ENCODE data around the gene KLF8.

The KLF8 gene

DNA sequence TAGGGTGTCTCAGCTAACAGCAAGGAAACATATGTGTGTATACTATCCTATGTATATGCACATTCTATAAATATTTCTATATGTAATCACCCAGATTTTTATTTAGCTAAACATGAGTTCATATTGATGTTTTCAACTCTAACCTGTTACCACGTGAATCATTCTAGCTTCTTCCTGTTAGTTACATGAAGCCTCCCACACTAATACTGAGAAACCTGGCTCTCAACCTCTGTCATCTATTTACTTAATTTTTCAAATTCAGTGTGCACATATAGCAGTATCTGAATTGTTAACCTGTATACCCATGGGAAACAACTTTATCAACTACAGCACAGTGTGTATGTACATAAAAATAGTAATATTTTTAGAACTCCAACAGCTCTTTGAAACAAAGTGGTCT, 57.3 kb downstream of the KLF8 start:
- TF ChIP-seq YY1 (IDR thresholded peaks at IDR 0.05; ENCODE audit: low read depth) (no peak), EGR1 (IDR thresholded peaks at IDR 0.05) (no peak), TEAD4 (IDR thresholded peaks at IDR 0.05) (no peak), FOXM1 (IDR thresholded peaks at IDR 0.05; ENCODE audit: borderline replicate concordance, low read depth) (no peak), ZBTB7A (IDR thresholded peaks at IDR 0.05; ENCODE audit: low read depth) (no peak), NFIC (IDR thresholded peaks at IDR 0.05) (no peak), USF1 (IDR thresholded peaks at IDR 0.05) (no peak), RAD21 (IDR thresholded peaks at IDR 0.05; ENCODE audit: low read depth) (no peak), TCF12 (IDR thresholded peaks at IDR 0.05; ENCODE audit: low read depth) (no peak), CREB1 (IDR thresholded peaks at IDR 0.05; ENCODE audit: low read depth) (no peak), EP300 (IDR thresholded peaks at IDR 0.05; ENCODE audit: borderline replicate concordance) (no peak), TAF1 (IDR thresholded peaks at IDR 0.05; ENCODE audit: low read depth) (no peak), MAX (IDR thresholded peaks at IDR 0.05) (no peak), CEBPB (IDR thresholded peaks at IDR 0.05) (no peak)
- TF ChIP-seq, protein P1, sequence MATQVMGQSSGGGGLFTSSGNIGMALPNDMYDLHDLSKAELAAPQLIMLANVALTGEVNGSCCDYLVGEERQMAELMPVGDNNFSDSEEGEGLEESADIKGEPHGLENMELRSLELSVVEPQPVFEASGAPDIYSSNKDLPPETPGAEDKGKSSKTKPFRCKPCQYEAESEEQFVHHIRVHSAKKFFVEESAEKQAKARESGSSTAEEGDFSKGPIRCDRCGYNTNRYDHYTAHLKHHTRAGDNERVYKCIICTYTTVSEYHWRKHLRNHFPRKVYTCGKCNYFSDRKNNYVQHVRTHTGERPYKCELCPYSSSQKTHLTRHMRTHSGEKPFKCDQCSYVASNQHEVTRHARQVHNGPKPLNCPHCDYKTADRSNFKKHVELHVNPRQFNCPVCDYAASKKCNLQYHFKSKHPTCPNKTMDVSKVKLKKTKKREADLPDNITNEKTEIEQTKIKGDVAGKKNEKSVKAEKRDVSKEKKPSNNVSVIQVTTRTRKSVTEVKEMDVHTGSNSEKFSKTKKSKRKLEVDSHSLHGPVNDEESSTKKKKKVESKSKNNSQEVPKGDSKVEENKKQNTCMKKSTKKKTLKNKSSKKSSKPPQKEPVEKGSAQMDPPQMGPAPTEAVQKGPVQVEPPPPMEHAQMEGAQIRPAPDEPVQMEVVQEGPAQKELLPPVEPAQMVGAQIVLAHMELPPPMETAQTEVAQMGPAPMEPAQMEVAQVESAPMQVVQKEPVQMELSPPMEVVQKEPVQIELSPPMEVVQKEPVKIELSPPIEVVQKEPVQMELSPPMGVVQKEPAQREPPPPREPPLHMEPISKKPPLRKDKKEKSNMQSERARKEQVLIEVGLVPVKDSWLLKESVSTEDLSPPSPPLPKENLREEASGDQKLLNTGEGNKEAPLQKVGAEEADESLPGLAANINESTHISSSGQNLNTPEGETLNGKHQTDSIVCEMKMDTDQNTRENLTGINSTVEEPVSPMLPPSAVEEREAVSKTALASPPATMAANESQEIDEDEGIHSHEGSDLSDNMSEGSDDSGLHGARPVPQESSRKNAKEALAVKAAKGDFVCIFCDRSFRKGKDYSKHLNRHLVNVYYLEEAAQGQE (IDR thresholded peaks at IDR 0.05; ENCODE audit: low read depth), result no peak

GRCh38 chrX:56308726-56309125, 76.6 kb downstream of the KLF8 start:
- no peak for TF ChIP-seq YY1 (IDR thresholded peaks at IDR 0.05; ENCODE audit: low read depth)

DNA sequence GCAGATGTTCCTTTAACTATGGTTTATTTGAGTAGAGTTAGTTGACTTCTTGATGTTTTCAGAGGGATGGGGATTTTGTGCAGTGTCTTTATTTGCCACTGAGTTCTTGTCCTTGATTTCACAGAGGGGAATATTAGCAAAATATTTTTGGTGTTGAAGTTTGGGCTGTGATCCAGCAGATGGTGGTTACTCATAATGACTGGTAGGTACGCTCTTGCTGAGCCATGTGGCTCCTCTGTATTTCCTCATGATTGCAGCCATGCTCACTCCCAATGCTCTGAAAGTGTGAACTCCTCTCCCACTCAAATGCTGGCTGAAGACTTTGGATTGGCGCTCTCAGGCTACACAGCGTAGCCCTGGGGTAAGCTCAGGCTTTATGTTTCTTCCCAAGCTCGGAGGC, 77.7 kb downstream of the KLF8 start:
- TF ChIP-seq MAX (IDR thresholded peaks at IDR 0.05), result no peak
- no peak for TF ChIP-seq TEAD4 (IDR thresholded peaks at IDR 0.05)
- TF ChIP-seq CREB1 (IDR thresholded peaks at IDR 0.05; ENCODE audit: low read depth), result no peak
- no peak for TF ChIP-seq RAD21 (IDR thresholded peaks at IDR 0.05; ENCODE audit: low read depth)

DNA sequence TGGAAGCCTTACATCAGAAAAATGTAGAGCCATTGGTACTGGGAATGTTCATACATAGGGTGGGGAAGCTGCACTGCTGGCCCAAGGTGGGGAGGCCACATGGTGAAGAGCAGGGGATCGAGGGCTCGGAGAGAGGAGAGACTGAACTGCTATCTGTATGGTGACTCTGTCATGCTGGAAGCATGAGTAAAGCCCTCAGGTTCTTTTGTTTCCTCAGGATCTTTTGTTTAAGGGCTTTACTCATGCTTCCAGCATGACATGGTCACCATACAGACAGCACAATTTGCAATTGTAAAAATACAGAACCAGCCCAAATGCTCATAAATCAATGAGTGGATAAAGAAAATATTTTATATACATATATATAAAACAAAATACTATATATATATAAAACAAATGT, 78.4 kb downstream of the KLF8 start:
- TF ChIP-seq CEBPB (IDR thresholded peaks at IDR 0.05) (no peak), ZBTB7A (IDR thresholded peaks at IDR 0.05; ENCODE audit: low read depth) (no peak), YY1 (IDR thresholded peaks at IDR 0.05; ENCODE audit: low read depth) (no peak), TEAD4 (IDR thresholded peaks at IDR 0.05) (no peak), RAD21 (IDR thresholded peaks at IDR 0.05; ENCODE audit: low read depth) (no peak), EP300 (IDR thresholded peaks at IDR 0.05; ENCODE audit: borderline replicate concordance) (no peak), TAF1 (IDR thresholded peaks at IDR 0.05; ENCODE audit: low read depth) (no peak), MAX (IDR thresholded peaks at IDR 0.05) (no peak), EGR1 (IDR thresholded peaks at IDR 0.05) (no peak), FOXM1 (IDR thresholded peaks at IDR 0.05; ENCODE audit: borderline replicate concordance, low read depth) (no peak), USF1 (IDR thresholded peaks at IDR 0.05) (no peak), NFIC (IDR thresholded peaks at IDR 0.05) (no peak), CREB1 (IDR thresholded peaks at IDR 0.05; ENCODE audit: low read depth) (no peak), TCF12 (IDR thresholded peaks at IDR 0.05; ENCODE audit: low read depth) (no peak)
- TF ChIP-seq, protein P1 (IDR thresholded peaks at IDR 0.05; ENCODE audit: low read depth), result no peak

GRCh38 chrX:56313308-56313707, 81.2 kb downstream of the KLF8 start:
- no peak for TF ChIP-seq ZBTB7A (IDR thresholded peaks at IDR 0.05; ENCODE audit: low read depth)
- no peak for TF ChIP-seq YY1 (IDR thresholded peaks at IDR 0.05; ENCODE audit: low read depth)
- no peak for TF ChIP-seq CREB1 (IDR thresholded peaks at IDR 0.05; ENCODE audit: low read depth)
- TF ChIP-seq MAX (IDR thresholded peaks at IDR 0.05), result no peak

DNA sequence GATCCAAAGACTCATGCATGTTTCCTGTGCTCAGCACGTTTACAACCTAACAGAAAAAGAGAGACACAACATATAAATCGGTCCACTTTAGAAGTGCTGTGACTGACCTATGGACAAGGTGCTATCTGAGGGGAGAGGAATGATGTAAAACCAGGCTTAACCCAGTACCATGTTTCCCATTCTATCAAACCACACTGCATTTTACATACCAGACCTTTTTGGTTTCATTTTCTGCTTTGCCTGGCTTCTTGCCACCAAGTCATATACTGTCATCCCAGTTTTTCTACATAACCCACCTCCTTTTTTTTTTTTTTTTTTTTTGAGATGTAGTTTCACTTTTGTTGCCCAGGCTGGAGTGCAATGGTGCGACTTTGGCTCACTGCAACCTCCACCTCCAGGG, 82.2 kb downstream of the KLF8 start:
- TF ChIP-seq CEBPB (IDR thresholded peaks at IDR 0.05) (no peak), TEAD4 (IDR thresholded peaks at IDR 0.05) (no peak), YY1 (IDR thresholded peaks at IDR 0.05; ENCODE audit: low read depth) (no peak), USF1 (IDR thresholded peaks at IDR 0.05) (no peak), NFIC (IDR thresholded peaks at IDR 0.05) (no peak), TAF1 (IDR thresholded peaks at IDR 0.05; ENCODE audit: low read depth) (no peak), CREB1 (IDR thresholded peaks at IDR 0.05; ENCODE audit: low read depth) (no peak), ZBTB7A (IDR thresholded peaks at IDR 0.05; ENCODE audit: low read depth) (no peak), FOXM1 (IDR thresholded peaks at IDR 0.05; ENCODE audit: borderline replicate concordance, low read depth) (no peak), RAD21 (IDR thresholded peaks at IDR 0.05; ENCODE audit: low read depth) (no peak), EP300 (IDR thresholded peaks at IDR 0.05; ENCODE audit: borderline replicate concordance) (no peak), MAX (IDR thresholded peaks at IDR 0.05) (no peak), TCF12 (IDR thresholded peaks at IDR 0.05; ENCODE audit: low read depth) (no peak), EGR1 (IDR thresholded peaks at IDR 0.05) (no peak)
- TF ChIP-seq, protein P1 (IDR thresholded peaks at IDR 0.05; ENCODE audit: low read depth), result no peak
